H1 (cell line): ENCODE results near the gene LRP3. TPM values are rescaled to one million over a fixed set of nuclear protein-coding genes. Genes with fewer than 3 reads are reported as not detected.

Experiments
- CTCF ChIA-PET: fragments of 300-600 bp; sonication (Branson Sonifier 250); formaldehyde crosslinking; loops from one replicate; lab custom pipeline; 2021; ENCODE audit not compliant: partially characterized antibody; lab: Charles Lee
- POLR2A ChIA-PET: fragments of 300-600 bp; sonication (Branson Sonifier 250); formaldehyde crosslinking; loops from one replicate; lab custom pipeline; 2021; ENCODE audit warnings: inconsistent platforms; ENCODE audit not compliant: partially characterized antibody; lab: Charles Lee
- DNase-seq, 2 experiments: peaks; one replicate each; pipeline versions ENCODE4 v3.0.0 to v3.0.0-alpha.2; 2010 to 2022; ENCODE audit warnings: low spot score in 2 of 2, low read depth in 1 of 2, mixed read lengths in 1 of 2
- FAIRE-seq: peaks from 2 replicates; lab custom pipeline; 2011; peaks lifted over from hg19 to GRCh38; lab: Jason Lieb, UNC
- H2AFZ ChIP-seq: 2 replicates; pipeline ENCODE4 v1.8.1; 2012; ENCODE audit warnings: low read length, inconsistent platforms
- H2AK5ac ChIP-seq: 2 replicates; pipeline ENCODE4 v1.6.1; 2013; ENCODE audit warnings: low read depth, low read length
- H2BK120ac ChIP-seq: replicated peaks from 2 replicates; pipeline ENCODE3; 2013; ENCODE audit warnings: low read depth, low read length, inconsistent platforms
- H2BK12ac ChIP-seq: 2 replicates; pipeline ENCODE4 v1.6.1; 2013; ENCODE audit warnings: low read depth, low read length
- H2BK15ac ChIP-seq: 2 replicates; pipeline ENCODE4 v1.6.1; 2013; ENCODE audit warnings: low read length
- H2BK20ac ChIP-seq: 2 replicates; pipeline ENCODE4 v1.6.1; 2013; ENCODE audit warnings: low read length
- H2BK5ac ChIP-seq: 2 replicates; pipeline ENCODE4 v1.6.1; 2013; ENCODE audit warnings: low read depth, low read length
- H3K14ac ChIP-seq: 2 replicates; pipeline ENCODE4 v1.6.1; 2013; ENCODE audit warnings: inconsistent platforms; ENCODE audit not compliant: insufficient read length
- H3K18ac ChIP-seq: 2 replicates; pipeline ENCODE4 v1.6.1; 2013; ENCODE audit warnings: low read length; ENCODE audit errors: extremely low read depth
- H3K23ac ChIP-seq: 2 replicates; pipeline ENCODE4 v1.6.1; 2013; ENCODE audit warnings: inconsistent platforms; ENCODE audit not compliant: insufficient read length
- H3K23me2 ChIP-seq: 2 replicates; pipeline ENCODE4 v1.6.1; 2013; ENCODE audit warnings: low read depth, low read length
- H3K27ac ChIP-seq: 2 replicates; pipeline ENCODE4 v1.6.1; 2011; ENCODE audit warnings: low read depth, low read length, inconsistent platforms
- H3K27me3 ChIP-seq, 4 experiments: replicated peaks in 1 of 4; 1 replicate in 1 of 4; 2 replicates in 3 of 4; pipeline versions ENCODE4 v1.6.1 to v1.8.1; 2011 to 2013; ENCODE audit warnings: low read length in 3 of 4, mild to moderate bottlenecking in 3 of 4, inconsistent platforms in 2 of 4, mixed read lengths in 2 of 4, moderate library complexity in 1 of 4; ENCODE audit not compliant: control insufficient read depth in 3 of 4, insufficient read depth in 3 of 4; ENCODE audit errors: extremely low read depth in 1 of 4
- H3K36me3 ChIP-seq, 4 experiments: 2 replicates each; pipeline versions ENCODE4 v1.6.1 to v1.8.1; 2011 to 2013; ENCODE audit warnings: mild to moderate bottlenecking in 4 of 4, low read length in 3 of 4, moderate library complexity in 2 of 4, control low read depth in 1 of 4, inconsistent platforms in 1 of 4; ENCODE audit not compliant: insufficient read depth in 4 of 4, control insufficient read depth in 2 of 4
- H3K4ac ChIP-seq: replicated peaks from 2 replicates; pipeline ENCODE3; 2013; ENCODE audit warnings: low read length, low read depth, mixed read lengths, inconsistent platforms; ENCODE audit not compliant: insufficient read length
- H3K4me1 ChIP-seq, 4 experiments: replicated peaks in 1 of 4; 1 replicate in 1 of 4; 2 replicates in 3 of 4; pipeline versions ENCODE4 v1.6.1 to v1.8.1; 2011 to 2013; ENCODE audit warnings: low read length in 3 of 4, inconsistent platforms in 2 of 4, mixed read lengths in 1 of 4; ENCODE audit not compliant: insufficient read depth in 4 of 4, control insufficient read depth in 3 of 4
- H3K4me2 ChIP-seq, 2 experiments: 2 replicates each; pipeline versions ENCODE4 v1.6.1 to v1.8.1; 2011 to 2013; ENCODE audit warnings: low read depth in 2 of 2, low read length in 2 of 2, control low read depth in 1 of 2, inconsistent platforms in 1 of 2, mild to moderate bottlenecking in 1 of 2; ENCODE audit not compliant: insufficient read depth in 1 of 2
- H3K4me3 ChIP-seq, 4 experiments: fragments of 200-600, 300-600 bp in 1 of 4; sonication (generic), shearing (Covaris generic), sonication (Bioruptor Twin) in 1 of 4; 2 replicates each; pipeline versions ENCODE4 v1.5.1 to v1.8.1; 2011 to 2016; ENCODE audit warnings: low read length in 4 of 4, low read depth in 3 of 4, control low read depth in 2 of 4, inconsistent platforms in 2 of 4, mild to moderate bottlenecking in 2 of 4, mixed read lengths in 1 of 4, moderate library complexity in 1 of 4; ENCODE audit not compliant: insufficient read depth in 2 of 4; ENCODE audit errors: extremely low read depth in 1 of 4
- H3K56ac ChIP-seq: replicated peaks from 2 replicates; pipeline ENCODE3; 2013; ENCODE audit warnings: low read depth, mild to moderate bottlenecking, mixed read lengths, low read length, inconsistent platforms; ENCODE audit not compliant: insufficient read length
- H3K79me1 ChIP-seq: 2 replicates; pipeline ENCODE4 v1.6.1; 2013; ENCODE audit warnings: low read depth, low read length, control low read depth
- H3K79me2 ChIP-seq, 2 experiments: 2 replicates each; pipeline versions ENCODE4 v1.6.1 to v1.8.1; 2012 to 2013; ENCODE audit warnings: low read length in 2 of 2, mild to moderate bottlenecking in 2 of 2, inconsistent platforms in 1 of 2; ENCODE audit not compliant: insufficient read depth in 2 of 2, control insufficient read depth in 1 of 2
- H3K9ac ChIP-seq, 4 experiments: replicated peaks in 1 of 4; 1 replicate in 1 of 4; 2 replicates in 3 of 4; pipeline versions ENCODE4 v1.6.1 to v1.8.1; 2011 to 2013; ENCODE audit warnings: low read depth in 3 of 4, low read length in 3 of 4, control low read depth in 2 of 4, mild to moderate bottlenecking in 2 of 4, moderate library complexity in 2 of 4, inconsistent platforms in 1 of 4; ENCODE audit errors: extremely low read depth in 1 of 4
- H3K9me3 ChIP-seq, 2 experiments: 2 replicates each; pipeline versions ENCODE4 v1.6.1 to v1.8.1; 2012 to 2013; ENCODE audit warnings: mild to moderate bottlenecking in 2 of 2, moderate library complexity in 2 of 2, control low read depth in 1 of 2, inconsistent platforms in 1 of 2, low read depth in 1 of 2, low read length in 1 of 2, mixed read lengths in 1 of 2; ENCODE audit not compliant: insufficient read depth in 2 of 2
- H4K20me1 ChIP-seq, 2 experiments: replicated peaks in 1 of 2; 2 replicates each; pipeline versions ENCODE3 to v1.8.1; 2011 to 2013; ENCODE audit warnings: inconsistent platforms in 2 of 2, low read length in 2 of 2, mild to moderate bottlenecking in 1 of 2; ENCODE audit not compliant: insufficient read depth in 2 of 2, control insufficient read depth in 1 of 2
- H4K5ac ChIP-seq: 2 replicates; pipeline ENCODE4 v1.6.1; 2013; ENCODE audit warnings: low read length, low read depth, mixed read lengths, inconsistent platforms; ENCODE audit not compliant: insufficient read length
- H4K8ac ChIP-seq: 2 replicates; pipeline ENCODE4 v1.8.0; 2013; ENCODE audit warnings: mild to moderate bottlenecking, moderate library complexity, low read length, inconsistent platforms; ENCODE audit not compliant: insufficient read depth; ENCODE audit errors: extremely low read depth
- H4K91ac ChIP-seq: replicated peaks from 2 replicates; pipeline ENCODE3; 2013; ENCODE audit warnings: low read length, mixed read lengths, inconsistent platforms; ENCODE audit not compliant: insufficient read length
- ATF3 ChIP-seq: IDR thresholded peaks from 2 replicates; pipeline ENCODE4 v1.6.1; 2011; ENCODE audit warnings: low read depth, mild to moderate bottlenecking, low read length; ENCODE audit not compliant: insufficient read depth
- CHD2 ChIP-seq: IDR thresholded peaks from 2 replicates; pipeline ENCODE4 v1.6.1; 2012; ENCODE audit warnings: low read length, improper control_type of control experiment
- EP300 ChIP-seq, 2 experiments: IDR thresholded peaks; 1 replicate in 1 of 2; 2 replicates in 1 of 2; pipeline ENCODE4 v1.6.1; 2011 to 2012; ENCODE audit warnings: low read depth in 2 of 2, low read length in 2 of 2, mild to moderate bottlenecking in 2 of 2, borderline replicate concordance in 1 of 2, inconsistent platforms in 1 of 2, moderate library complexity in 1 of 2
- FOSL1 ChIP-seq: IDR thresholded peaks from 2 replicates; pipeline ENCODE4 v1.6.1; 2011; ENCODE audit warnings: mild to moderate bottlenecking, low read depth, low read length, moderate library complexity; ENCODE audit not compliant: insufficient read depth
- POLR2A ChIP-seq, 2 experiments: IDR thresholded peaks; 1 replicate in 1 of 2; 2 replicates in 1 of 2; pipeline ENCODE4 v1.6.1; 2011; ENCODE audit warnings: low read depth in 2 of 2, low read length in 2 of 2, mild to moderate bottlenecking in 2 of 2; ENCODE audit errors: control extremely low read depth in 1 of 2
- SIRT6 ChIP-seq: IDR thresholded peaks from one replicate; pipeline ENCODE4 v1.7.1; 2012; ENCODE audit warnings: low read length, inconsistent platforms
- SIX5 ChIP-seq: IDR thresholded peaks from 2 replicates; pipeline ENCODE4 v1.6.1; 2011; ENCODE audit warnings: mild to moderate bottlenecking, low read depth, low read length
- SP1 ChIP-seq: IDR thresholded peaks from 2 replicates; pipeline ENCODE4 v1.6.1; 2011; ENCODE audit warnings: low read depth, low read length
- TBP ChIP-seq: IDR thresholded peaks from 2 replicates; pipeline ENCODE4 v1.6.1; 2011; ENCODE audit warnings: low read depth, low read length, improper control_type of control experiment
- ZNF274 ChIP-seq: IDR thresholded peaks from 2 replicates; pipeline ENCODE4 v1.7.0; 2012; ENCODE audit warnings: low read length, borderline replicate concordance; ENCODE audit errors: extremely low read depth
- WGBS, 2 experiments: shearing (Covaris generic) in 1 of 2; methylation state at CpG; one replicate each; pipeline versions ENCODE4 v1.1.6 to v1.1.7; 2013 to 2015; ENCODE audit warnings: low lambda C conversion rate in 2 of 2, mixed read lengths in 2 of 2, inconsistent platforms in 1 of 2, low coverage in 1 of 2, missing lambda C conversion rate in 1 of 2; ENCODE audit not compliant: insufficient replicate concordance in 2 of 2, insufficient coverage in 1 of 2, insufficient read length in 1 of 2; ENCODE audit errors: extremely low coverage in 1 of 2, missing lambda C conversion rate in 1 of 2; 5-methylcytosine and 5-hydroxymethylcytosine counted together
- polyA plus RNA-seq, 7 experiments: library from polyadenylated mRNA; depleted of rRNA in 3 of 7; stranded (reverse) in 5 of 7; unstranded in 2 of 7; fragments of >200 nt in 5 of 7; fragments of 200-250 nt in 2 of 7; gene quantifications; 1 replicate in 5 of 7; 2 replicates in 1 of 7; 4 replicates in 1 of 7; pipeline versions ENCODE4 v1.2.1 to v1.2.3, GENCODE V29; 2011 to 2013; ENCODE audit warnings: missing spikeins in 2 of 7, mixed read lengths in 2 of 7
- total RNA-seq: library from RNA; stranded (reverse); fragmentation: NEBNext Ultra II Directional; extraction: Animal tissue kit (Norgen Biotek cat#: 25700); gene quantifications from 2 replicates; pipeline ENCODE4 v1.2.1, GENCODE V29; 2021
- TF ChIP-seq, protein P1 (sequence below), 3 experiments: IDR thresholded peaks; 1 replicate in 2 of 3; 2 replicates in 1 of 3; pipeline versions ENCODE4 v1.5.1 to v1.6.1; 2011; ENCODE audit warnings: low read length in 3 of 3, mild to moderate bottlenecking in 3 of 3, inconsistent platforms in 2 of 3, low read depth in 1 of 3, moderate library complexity in 1 of 3; ENCODE audit not compliant: insufficient read depth in 1 of 3; ENCODE audit errors: control extremely low read depth in 1 of 3

LRP3 gene
- total and polyA plus RNA-seq, 2 of the 8 experiments (the other 6 are each of a cell fraction or from before 2014, with no cell fraction given) = 30.3 to 33.7 TPM

- Histone ChIP-seq H3K4me3 (no peak overlapping the region), H3K79me2 (no peaks in the 10 kb centered on the region), H3K79me1 (peaks cover 2% of the 10 kb centered on the region; the same call in 1 of the 2 replicates), H3K27me3 (no peaks in the 10 kb centered on the region; a peak in 1 of 7 replicates), H4K91ac (no peak overlapping the region), H2BK15ac (no peak overlapping the region), H2AK5ac (no peak overlapping the region), H2AFZ (no peak overlapping the region), H3K23ac (no peak overlapping the region), H3K4ac (no peak overlapping the region), H4K20me1 (no peaks in the 10 kb centered on the region), H2BK20ac (no peak overlapping the region), H2BK120ac (no peak overlapping the region), H3K4me2 (no peak overlapping the region), H3K9me3 (peaks cover 10% of the 10 kb centered on the region in 2 experiments; a peak in 3 of 4 replicates), H3K4me1 (no peaks in the 10 kb centered on the region), H3K18ac (no peak overlapping the region), H2BK12ac (no peak overlapping the region), H3K9ac (no peak overlapping the region), H3K36me3 (no peaks in the 10 kb centered on the region), H3K23me2 (no peaks in the 10 kb centered on the region), H4K8ac (no peak overlapping the region), H4K5ac (no peak overlapping the region), H3K14ac (no peak overlapping the region), H3K27ac (no peak overlapping the region), H3K56ac (no peak overlapping the region), H2BK5ac (no peak overlapping the region)
- FAIRE-seq (no peak), DNase-seq (no peak)
- ChIA-PET POLR2A (interaction anchor here (0.7 to 3.5 kb wide), 4 partner anchors 60 to 165 kb away, joined by 3 to 11 read pairs (median 6); partner anchors contain the start of genes CEBPA and CEBPG), CTCF (interaction anchor here (0.6 to 15.1 kb wide), 19 partner anchors 12 to 787 kb away, joined by 3 to 426 read pairs (median 4); partner anchors contain the start of gene CEBPA)
- WGBS, 2 experiments = 88% methylated on average over 5 of the region's 10 CpGs; no CpG with 5 or more reads in 1 of the 2 experiments
- TF ChIP-seq CHD2 = no peak
- TF ChIP-seq POLR2A (IDR thresholded peaks at IDR 0.05; ENCODE audit: control extremely low read depth in 1 of 2, low read depth in 2 of 2, low read length in 2 of 2) = no peak
- no peak for TF ChIP-seq EP300 (IDR thresholded peaks at IDR 0.05; ENCODE audit: borderline replicate concordance in 1 of 2, low read depth in 2 of 2, low read length in 2 of 2)
- TF ChIP-seq FOSL1 = no peak
- no peak for TF ChIP-seq ZNF274
- TF ChIP-seq, protein P1, sequence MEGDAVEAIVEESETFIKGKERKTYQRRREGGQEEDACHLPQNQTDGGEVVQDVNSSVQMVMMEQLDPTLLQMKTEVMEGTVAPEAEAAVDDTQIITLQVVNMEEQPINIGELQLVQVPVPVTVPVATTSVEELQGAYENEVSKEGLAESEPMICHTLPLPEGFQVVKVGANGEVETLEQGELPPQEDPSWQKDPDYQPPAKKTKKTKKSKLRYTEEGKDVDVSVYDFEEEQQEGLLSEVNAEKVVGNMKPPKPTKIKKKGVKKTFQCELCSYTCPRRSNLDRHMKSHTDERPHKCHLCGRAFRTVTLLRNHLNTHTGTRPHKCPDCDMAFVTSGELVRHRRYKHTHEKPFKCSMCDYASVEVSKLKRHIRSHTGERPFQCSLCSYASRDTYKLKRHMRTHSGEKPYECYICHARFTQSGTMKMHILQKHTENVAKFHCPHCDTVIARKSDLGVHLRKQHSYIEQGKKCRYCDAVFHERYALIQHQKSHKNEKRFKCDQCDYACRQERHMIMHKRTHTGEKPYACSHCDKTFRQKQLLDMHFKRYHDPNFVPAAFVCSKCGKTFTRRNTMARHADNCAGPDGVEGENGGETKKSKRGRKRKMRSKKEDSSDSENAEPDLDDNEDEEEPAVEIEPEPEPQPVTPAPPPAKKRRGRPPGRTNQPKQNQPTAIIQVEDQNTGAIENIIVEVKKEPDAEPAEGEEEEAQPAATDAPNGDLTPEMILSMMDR (IDR thresholded peaks at IDR 0.05; ENCODE audit: control extremely low read depth in 1 of 3, insufficient read depth in 1 of 3, low read depth in 1 of 3, low read length in 3 of 3) = no peak
- no peak for TF ChIP-seq SIRT6
- no peak for TF ChIP-seq SIX5
- no peak for TF ChIP-seq ATF3
- TF ChIP-seq SP1 = no peak
- no peak for TF ChIP-seq TBP
These were observed 48.0 kb downstream of the LRP3 start for GRCh38 chr19:33242131-33242530.
